ENCODE data around the gene SPPL2C. TPM values are rescaled to one million over a fixed set of nuclear protein-coding genes. Genes with fewer than 3 reads are reported as not detected.

SPPL2C gene
- total and polyA plus RNA-seq, 2 of the 8 experiments (the other 6 are each of a cell fraction or from before 2014, with no cell fraction given): not detected

- no peak for TF ChIP-seq SP4 (IDR thresholded peaks at IDR 0.05; ENCODE audit: low read length)
- peak; percentile 68 for TF ChIP-seq SUZ12 (IDR thresholded peaks at IDR 0.05; ENCODE audit: low read length)
- TF ChIP-seq GABPA (IDR thresholded peaks at IDR 0.05; ENCODE audit: borderline replicate concordance, insufficient read depth, low read length): no peak
- no peak for TF ChIP-seq TAF7 (optimal IDR thresholded peaks at IDR 0.05; ENCODE audit: borderline replicate concordance, low read depth, low read length)
- TF ChIP-seq, protein P1, sequence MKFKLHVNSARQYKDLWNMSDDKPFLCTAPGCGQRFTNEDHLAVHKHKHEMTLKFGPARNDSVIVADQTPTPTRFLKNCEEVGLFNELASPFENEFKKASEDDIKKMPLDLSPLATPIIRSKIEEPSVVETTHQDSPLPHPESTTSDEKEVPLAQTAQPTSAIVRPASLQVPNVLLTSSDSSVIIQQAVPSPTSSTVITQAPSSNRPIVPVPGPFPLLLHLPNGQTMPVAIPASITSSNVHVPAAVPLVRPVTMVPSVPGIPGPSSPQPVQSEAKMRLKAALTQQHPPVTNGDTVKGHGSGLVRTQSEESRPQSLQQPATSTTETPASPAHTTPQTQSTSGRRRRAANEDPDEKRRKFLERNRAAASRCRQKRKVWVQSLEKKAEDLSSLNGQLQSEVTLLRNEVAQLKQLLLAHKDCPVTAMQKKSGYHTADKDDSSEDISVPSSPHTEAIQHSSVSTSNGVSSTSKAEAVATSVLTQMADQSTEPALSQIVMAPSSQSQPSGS (IDR thresholded peaks at IDR 0.05; ENCODE audit: low read length): no peak
- TF ChIP-seq RNF2 (IDR thresholded peaks at IDR 0.05; ENCODE audit: borderline replicate concordance, low read depth, low read length, missing control alignments, poor library complexity, severe bottlenecking): peak; percentile 62
- TF ChIP-seq EZH2 (IDR thresholded peaks at IDR 0.05; ENCODE audit: low read depth, low read length, severe bottlenecking): peak; percentile 78
- Histone ChIP-seq H4K91ac (replicated peaks; ENCODE audit: insufficient read length, low read length) (no peak overlapping the region), H2BK120ac (replicated peaks; ENCODE audit: low read depth, low read length) (no peak overlapping the region), H3K9ac (replicated peaks in 1 of 4; ENCODE audit: extremely low read depth in 1 of 4, low read depth in 3 of 4, low read length in 3 of 4) (no peak overlapping the region), H3K23me2 (ENCODE audit: low read depth, low read length) (peaks cover 20% of the 10 kb centered on the region; the same call in 1 of the 2 replicates), H3K27ac (ENCODE audit: low read depth, low read length) (no peak overlapping the region), H3K9me3 (ENCODE audit: insufficient read depth in 2 of 2, low read depth in 1 of 2, low read length in 1 of 2) (no peaks in the 10 kb centered on the region), H2AK5ac (ENCODE audit: low read depth, low read length) (no peak overlapping the region), H3K79me2 (ENCODE audit: control insufficient read depth in 1 of 2, insufficient read depth in 2 of 2, low read length in 2 of 2) (no peaks in the 10 kb centered on the region), H3K4me3 (ENCODE audit: extremely low read depth in 1 of 4, insufficient read depth in 2 of 4, low read depth in 3 of 4, low read length in 4 of 4) (peak overlapping the region; percentile 5 to 74 (median 58); a peak in 7 of 8 replicates), H2BK5ac (ENCODE audit: low read depth, low read length) (no peak overlapping the region), H3K23ac (ENCODE audit: insufficient read length) (no peak overlapping the region), H2BK12ac (ENCODE audit: low read depth, low read length) (no peak overlapping the region), H3K4ac (replicated peaks; ENCODE audit: insufficient read length, low read depth, low read length) (no peak overlapping the region), H3K79me1 (ENCODE audit: low read depth, low read length) (no peaks in the 10 kb centered on the region), H3K56ac (replicated peaks; ENCODE audit: insufficient read length, low read depth, low read length) (no peak overlapping the region), H3K4me2 (ENCODE audit: insufficient read depth in 1 of 2, low read depth in 2 of 2, low read length in 2 of 2) (peak overlapping the region; percentile 83 to 96), H3K14ac (ENCODE audit: insufficient read length) (no peak overlapping the region), H2AFZ (ENCODE audit: low read length) (no peak overlapping the region), H2BK15ac (ENCODE audit: low read length) (no peak overlapping the region), H3K18ac (ENCODE audit: extremely low read depth, low read length) (no peak overlapping the region), H3K4me1 (replicated peaks in 1 of 4; ENCODE audit: control insufficient read depth in 3 of 4, insufficient read depth in 4 of 4, low read length in 3 of 4) (peaks cover 0 to 20% (median 9%) of the 10 kb centered on the region in 4 experiments; a peak in 6 of 7 replicates), H3K27me3 (replicated peaks in 1 of 4; ENCODE audit: control insufficient read depth in 3 of 4, extremely low read depth in 1 of 4, insufficient read depth in 3 of 4, low read length in 3 of 4) (peaks cover 42 to 66% (median 62%) of the 10 kb centered on the region in 4 experiments), H4K20me1 (replicated peaks in 1 of 2; ENCODE audit: control insufficient read depth in 1 of 2, insufficient read depth in 2 of 2, low read length in 2 of 2) (peaks cover 0 to 1% of the 10 kb centered on the region in 2 experiments), H3K36me3 (ENCODE audit: control insufficient read depth in 2 of 4, insufficient read depth in 4 of 4, low read length in 3 of 4) (no peaks in the 10 kb centered on the region), H4K5ac (ENCODE audit: insufficient read length, low read depth, low read length) (no peak overlapping the region), H4K8ac (ENCODE audit: extremely low read depth, insufficient read depth, low read length) (peak overlapping the region; percentile 53; the same call in 1 of the 2 replicates), H2BK20ac (ENCODE audit: low read length) (no peak overlapping the region)
- CTCF ChIA-PET (ENCODE audit: partially characterized antibody): interaction anchor here (0.6 to 2.3 kb wide), 6 partner anchors 11 to 378 kb away, joined by 3 to 10 read pairs (median 3); no protein-coding TSS in a partner anchor
- FAIRE-seq: no peak
- peak in 1 of 2 experiments; percentile 60 for DNase-seq (ENCODE audit: low read depth in 1 of 2, low spot score in 2 of 2)
- POLR2A ChIA-PET (ENCODE audit: partially characterized antibody): interaction anchor here (2.0 kb wide), 1 partner anchor 47 kb away, joined by 5 read pairs; no protein-coding TSS in a partner anchor
- 11% methylated on average over 51 of the region's 55 CpGs; no CpG with 5 or more reads in 1 of the 2 experiments for WGBS, 2 experiments (ENCODE audit: extremely low coverage in 1 of 2, insufficient coverage in 1 of 2, insufficient read length in 1 of 2, insufficient replicate concordance in 2 of 2, low coverage in 1 of 2, low lambda C conversion rate in 2 of 2, missing lambda C conversion rate in 1 of 2)
Measured at GRCh38 chr17:45895969-45896785, 51.5 kb downstream of the SPPL2C start.

All from H1 (cell line).